Heart left ventricle (tissue), 13 donors: ENCODE measurements around the gene TMC4.

ENCODE experiments used
- POLR2A ChIP-seq, 2 donors: fragments of 450-650 bp; IDR thresholded peaks; one replicate each; pipeline ENCODE4 v1.6.1; 2017; ENCODE audit warnings: antibody characterized with exemption in 2 of 2, mild to moderate bottlenecking in 2 of 2, moderate library complexity in 2 of 2
- TF ChIP-seq, protein P1 (sequence below), 12 donors: fragments of 200-600 bp; sonication (generic) in 4 of 12; IDR thresholded peaks; one replicate each; pipeline versions ENCODE4 v1.5.0 to v1.8.0; 2018 to 2022; ENCODE audit warnings: antibody characterized with exemption in 12 of 12, mild to moderate bottlenecking in 5 of 12
- donor health status: ischemic (EF 13 %, LVEDD 7.1; RV severe dilation, severe dysfunction).
- donor health status: DM: no; HTN: yes; CAD: no.
- donor health status: DM: no; HTN: no; CAD: no.
- donor health status: ischemic (EF 25% LVEDD 6.9; RV normal size, moderate dysfunction).
- donor health status: ischemic (EF 25% LVEDD 5.7; RV mildly dilated, moderate dysfunction).
- donor health status: ischemic (EF 35%, LVEDD 5.7; RV mildly dilated, moderate dysfunction).
- donor health status: nonischemic (EF 11% LVEDD 7.7; RV severe dilation, severe dysfunction).
- donor health status: DM: yes; HTN: yes; CAD: no.
- donor health status: PGD.
- donor health status: ischemic (EF 29% LVEDD 5.4; RV normal size, mild dysfunction).
- donor health status: nonischemic (EF 23%, LVEDD 6.1; RV moderate dilation, normal function).

DNA sequence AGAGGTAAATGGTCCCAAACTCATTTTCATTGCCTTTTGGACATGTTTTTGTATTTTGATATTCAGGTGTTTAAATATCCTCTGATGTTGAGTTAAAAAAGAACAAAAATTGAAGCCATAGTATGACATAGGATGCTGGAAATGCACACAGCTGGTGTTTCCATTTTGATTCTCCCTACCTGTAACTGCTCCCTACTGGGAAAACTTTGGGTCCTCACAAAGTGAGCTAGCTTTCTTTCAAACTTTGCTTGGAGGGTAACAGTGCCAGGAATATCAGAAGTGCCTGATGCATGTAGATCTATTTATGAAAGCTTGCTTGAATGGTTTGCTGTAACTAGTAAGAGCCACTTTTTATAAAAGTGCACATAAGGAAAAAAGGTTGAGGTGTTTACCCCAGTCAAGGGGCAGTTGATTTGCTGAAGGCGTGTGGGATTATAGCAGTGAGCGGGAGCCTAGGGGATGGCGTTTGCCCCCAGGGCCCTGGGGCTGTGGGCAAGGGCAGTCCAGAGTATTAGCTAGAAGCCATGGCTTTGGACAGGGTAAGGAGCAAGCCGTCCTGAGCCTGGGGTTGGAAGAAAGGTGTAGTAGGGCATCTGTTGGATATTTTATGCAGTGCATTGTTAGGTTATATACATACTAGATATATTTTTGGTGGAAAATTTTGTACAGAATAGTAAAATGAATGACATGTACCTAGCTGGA is 32.0 kb upstream of the TMC4 start:
- TF ChIP-seq POLR2A (IDR thresholded peaks at IDR 0.05): no peak
- TF ChIP-seq, protein P1, sequence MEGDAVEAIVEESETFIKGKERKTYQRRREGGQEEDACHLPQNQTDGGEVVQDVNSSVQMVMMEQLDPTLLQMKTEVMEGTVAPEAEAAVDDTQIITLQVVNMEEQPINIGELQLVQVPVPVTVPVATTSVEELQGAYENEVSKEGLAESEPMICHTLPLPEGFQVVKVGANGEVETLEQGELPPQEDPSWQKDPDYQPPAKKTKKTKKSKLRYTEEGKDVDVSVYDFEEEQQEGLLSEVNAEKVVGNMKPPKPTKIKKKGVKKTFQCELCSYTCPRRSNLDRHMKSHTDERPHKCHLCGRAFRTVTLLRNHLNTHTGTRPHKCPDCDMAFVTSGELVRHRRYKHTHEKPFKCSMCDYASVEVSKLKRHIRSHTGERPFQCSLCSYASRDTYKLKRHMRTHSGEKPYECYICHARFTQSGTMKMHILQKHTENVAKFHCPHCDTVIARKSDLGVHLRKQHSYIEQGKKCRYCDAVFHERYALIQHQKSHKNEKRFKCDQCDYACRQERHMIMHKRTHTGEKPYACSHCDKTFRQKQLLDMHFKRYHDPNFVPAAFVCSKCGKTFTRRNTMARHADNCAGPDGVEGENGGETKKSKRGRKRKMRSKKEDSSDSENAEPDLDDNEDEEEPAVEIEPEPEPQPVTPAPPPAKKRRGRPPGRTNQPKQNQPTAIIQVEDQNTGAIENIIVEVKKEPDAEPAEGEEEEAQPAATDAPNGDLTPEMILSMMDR (IDR thresholded peaks at IDR 0.05): no peak
